Endothelial cell of umbilical vein (primary cell): ENCODE results near the gene EPB41L3. TPM values are rescaled to one million over a fixed set of nuclear protein-coding genes. Genes with fewer than 3 reads are reported as not detected.

Experiments used
- BruUV-seq: library from RNA; stranded (reverse); fragments of 400-500 nt; replicated peaks from 2 replicates; lab custom pipeline; 2021; lab: Mats Ljungman, UMichigan
- CTCF ChIA-PET: fragments of 300-600, 350-600 bp; sonication (Branson Sonifier 250); formaldehyde crosslinking; loops from one replicate; lab custom pipeline; 2021; ENCODE audit warnings: antibody characterized with exemption, inconsistent platforms; lab: Charles Lee
- POLR2A ChIA-PET: fragments of 300-600, 350-600 bp; sonication (Branson Sonifier 250); formaldehyde crosslinking; loops from one replicate; lab custom pipeline; 2021; ENCODE audit warnings: antibody characterized with exemption, inconsistent platforms; lab: Charles Lee
- DNase-seq: peaks from one replicate; pipeline ENCODE4 v3.0.0-alpha.2; 2011; ENCODE audit warnings: low read depth, low spot score
- FAIRE-seq: peaks from 2 replicates; lab custom pipeline; 2011; peaks lifted over from hg19 to GRCh38; lab: Jason Lieb, UNC
- H2AFZ ChIP-seq: 2 replicates; pipeline ENCODE4 v1.6.0; 2012; ENCODE audit warnings: low read depth, low read length, control low read depth, inconsistent platforms
- H3K27ac ChIP-seq: 2 replicates; pipeline ENCODE4 v1.5.1; 2011; ENCODE audit warnings: low read depth, mild to moderate bottlenecking, control low read depth, low read length, moderate library complexity; ENCODE audit not compliant: insufficient read depth
- H3K27me3 ChIP-seq, 2 experiments: 2 replicates each; pipeline versions ENCODE4 v1.6.0 to v1.6.1; 2011; ENCODE audit warnings: low read length in 2 of 2, mixed read lengths in 1 of 2; ENCODE audit not compliant: control insufficient read depth in 2 of 2, insufficient read depth in 2 of 2
- H3K36me3 ChIP-seq, 2 experiments: 2 replicates in 1 of 2; 3 replicates in 1 of 2; pipeline ENCODE4 v1.5.1; 2011; ENCODE audit warnings: low read length in 2 of 2, mild to moderate bottlenecking in 1 of 2, moderate library complexity in 1 of 2; ENCODE audit not compliant: control insufficient read depth in 2 of 2, insufficient read depth in 2 of 2; ENCODE audit errors: extremely low read depth in 1 of 2
- H3K4me1 ChIP-seq: 3 replicates; pipeline ENCODE4 v1.5.1; 2011; ENCODE audit warnings: mild to moderate bottlenecking, low read length; ENCODE audit not compliant: control insufficient read depth, insufficient read depth; ENCODE audit errors: extremely low read depth
- H3K4me2 ChIP-seq: 2 replicates; pipeline ENCODE4 v1.6.1; 2011; ENCODE audit warnings: low read length, control low read depth, mixed read lengths; ENCODE audit not compliant: insufficient read depth
- H3K4me3 ChIP-seq, 3 experiments: fragments of 200-600 bp in 1 of 3; sonication (generic), shearing (Covaris generic) in 1 of 3; replicated peaks in 1 of 3; 2 replicates each; pipeline ENCODE4 v1.5.1; 2011 to 2016; ENCODE audit warnings: control low read depth in 3 of 3, low read length in 3 of 3, mild to moderate bottlenecking in 2 of 3, inconsistent platforms in 1 of 3, low read depth in 1 of 3, moderate library complexity in 1 of 3; ENCODE audit not compliant: insufficient read depth in 1 of 3
- H3K79me2 ChIP-seq: 2 replicates; pipeline ENCODE4 v1.6.0; 2012; ENCODE audit warnings: low read length, inconsistent platforms; ENCODE audit not compliant: control insufficient read depth, insufficient read depth
- H3K9ac ChIP-seq: replicated peaks from 2 replicates; pipeline ENCODE3; 2011; ENCODE audit warnings: low read length, control low read depth; ENCODE audit not compliant: insufficient read depth; ENCODE audit errors: extremely low read depth
- H3K9me1 ChIP-seq: replicated peaks from 3 replicates; pipeline ENCODE4 v1.6.0; 2011; ENCODE audit warnings: mild to moderate bottlenecking, low read length; ENCODE audit not compliant: control insufficient read depth, insufficient read depth; ENCODE audit errors: extremely low read depth
- H3K9me3 ChIP-seq: replicated peaks from 2 replicates; pipeline ENCODE4 v1.5.1; 2012; ENCODE audit warnings: low read length, inconsistent platforms; ENCODE audit not compliant: control insufficient read depth, insufficient read depth
- H4K20me1 ChIP-seq: replicated peaks from 2 replicates; pipeline ENCODE3; 2011; ENCODE audit warnings: mild to moderate bottlenecking, low read length; ENCODE audit not compliant: control insufficient read depth, insufficient read depth; ENCODE audit errors: extremely low read depth
- EZH2 ChIP-seq: IDR thresholded peaks from 2 replicates; pipeline ENCODE4 v1.6.1; 2012; ENCODE audit warnings: borderline replicate concordance, low read depth, mild to moderate bottlenecking, moderate library complexity, low read length, inconsistent platforms; ENCODE audit not compliant: severe bottlenecking
- FOS ChIP-seq: IDR thresholded peaks from 2 replicates; pipeline ENCODE4 v1.6.1; 2011; ENCODE audit warnings: mild to moderate bottlenecking, low read length, moderate library complexity, borderline replicate concordance; ENCODE audit not compliant: insufficient read depth
- GATA2 ChIP-seq: IDR thresholded peaks from 2 replicates; pipeline ENCODE4 v1.7.0; 2011; ENCODE audit warnings: low read depth, mild to moderate bottlenecking, moderate library complexity, mixed read lengths, low read length; ENCODE audit not compliant: insufficient read length, insufficient read depth
- JUN ChIP-seq: IDR thresholded peaks from 2 replicates; pipeline ENCODE4 v1.6.1; 2011; ENCODE audit warnings: borderline replicate concordance, low read depth; ENCODE audit not compliant: insufficient read length, insufficient read depth
- MYC ChIP-seq: IDR thresholded peaks from one replicate; pipeline ENCODE4 v1.6.1; 2011; ENCODE audit warnings: mild to moderate bottlenecking, low read depth, low read length
- POLR2A ChIP-seq: IDR thresholded peaks from 2 replicates; pipeline ENCODE4 v1.6.1; 2012; ENCODE audit warnings: low read depth, mild to moderate bottlenecking, control low read depth, low read length
- POLR2AphosphoS5 ChIP-seq: IDR thresholded peaks from 2 replicates; pipeline ENCODE4 v1.6.1; 2012; ENCODE audit warnings: low read depth, mild to moderate bottlenecking, control low read depth, low read length, moderate library complexity; ENCODE audit not compliant: insufficient read depth
- dilution Hi-C: fragments of 300-500 bp; cut with MboI; formaldehyde crosslinking; loops from one replicate; pipeline ENCODE4 v1.15.0; 2019; ENCODE audit warnings: low sequenced_read_pairs; ENCODE audit not compliant: extremely low pct_ligation_motif_present
- intact Hi-C: fragments of 100-400 bp; cut with micrococcal nuclease; formaldehyde crosslinking; loops from one replicate; pipeline ENCODE4 v1.10.0; 2022
- polyA plus RNA-seq, 4 experiments: library from polyadenylated mRNA; depleted of rRNA in 3 of 4; stranded (reverse) in 3 of 4; unstranded in 1 of 4; fragments of >200 nt; gene quantifications; 2 replicates each; pipeline versions ENCODE4 v1.2.1 to v1.2.3, GENCODE V29; 2011 to 2012; ENCODE audit warnings: missing spikeins in 1 of 4
- total RNA-seq: library from RNA; stranded (reverse); gene quantifications from 2 replicates; pipeline ENCODE4 v1.2.3, GENCODE V29; 2021
- TF ChIP-seq, protein P1 (sequence below): IDR thresholded peaks from 2 replicates; pipeline ENCODE4 v1.6.1; 2011; ENCODE audit not compliant: insufficient read depth, insufficient read length
- TF ChIP-seq, protein P2 (sequence below), 2 donors: IDR thresholded peaks; 1 replicate in 1 of 2; 2 replicates in 1 of 2; pipeline ENCODE4 v1.5.1; 2011; ENCODE audit warnings: low read length in 2 of 2, mild to moderate bottlenecking in 2 of 2, moderate library complexity in 2 of 2, control low read depth in 1 of 2, inconsistent platforms in 1 of 2, low read depth in 1 of 2; ENCODE audit not compliant: insufficient read depth in 1 of 2; ENCODE audit errors: extremely low read depth in 1 of 2

The EPB41L3 gene
- total and polyA plus RNA-seq, 2 donors (not counting 3 experiments of a cell fraction or from before 2014, with no cell fraction given): 38.9 to 114 TPM

DNA sequence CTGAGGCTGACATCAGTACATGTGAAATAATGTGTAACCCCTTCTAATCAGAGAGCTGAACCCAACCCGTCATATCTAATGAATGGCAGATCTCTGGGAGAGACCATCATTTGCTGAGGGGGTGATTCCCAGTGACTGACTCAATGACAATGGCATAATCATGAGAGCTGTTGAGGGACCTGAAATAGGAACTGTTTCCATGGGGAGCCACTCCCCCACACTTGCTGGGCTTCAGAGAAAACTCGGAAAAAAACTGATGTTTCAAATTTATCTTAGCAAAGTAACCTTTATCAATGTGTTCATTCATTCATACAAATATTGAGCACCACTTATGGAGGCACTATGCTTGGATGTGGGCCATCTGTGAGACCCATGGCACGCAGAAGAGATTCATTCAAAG lies 154.9 kb downstream of the EPB41L3 start:
- no TSS peak for BruUV-seq

DNA sequence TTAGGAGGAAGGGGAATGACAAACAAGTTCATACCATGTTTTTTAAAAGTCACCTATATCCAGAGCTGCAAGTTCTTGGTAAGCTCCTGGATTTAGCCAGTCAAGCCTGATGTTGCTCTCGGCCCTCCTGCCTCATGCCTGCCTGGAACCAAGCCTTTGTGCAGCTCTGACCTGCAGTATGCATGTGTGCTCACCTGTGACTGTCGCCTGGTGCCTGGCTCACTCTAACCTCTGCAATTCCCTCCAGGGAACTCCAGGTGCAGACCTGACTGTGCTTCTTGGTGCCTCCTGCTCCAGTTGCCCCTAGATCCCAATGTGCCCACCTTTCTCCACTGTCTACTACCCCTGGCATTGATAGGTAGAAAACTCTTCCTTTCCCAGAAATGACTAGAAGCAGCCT lies 163.2 kb downstream of the EPB41L3 start:
- no TSS peak for BruUV-seq
- H3K9me1 ChIP-seq: no peaks in the 10 kb centered on the region
- no peak overlapping the region for H3K27ac ChIP-seq
- dilution Hi-C loops (no loop called here), intact Hi-C loops (no loop called here)
- no peak overlapping the region for H3K9ac ChIP-seq
- ChIA-PET CTCF (no interaction called here), POLR2A (no interaction called here)
- H3K79me2 ChIP-seq: no peaks in the 10 kb centered on the region
- no peak overlapping the region for H3K4me2 ChIP-seq
- H3K4me1 ChIP-seq: no peaks in the 10 kb centered on the region
- H4K20me1 ChIP-seq: no peaks in the 10 kb centered on the region
- no peak for DNase-seq
- no peak for FAIRE-seq
- no peaks in the 10 kb centered on the region for H3K36me3 ChIP-seq
- TF ChIP-seq FOS (no peak), GATA2 (no peak), JUN (no peak), POLR2A (no peak), MYC (no peak), POLR2AphosphoS5 (no peak), EZH2 (no peak)
- TF ChIP-seq, protein P1, sequence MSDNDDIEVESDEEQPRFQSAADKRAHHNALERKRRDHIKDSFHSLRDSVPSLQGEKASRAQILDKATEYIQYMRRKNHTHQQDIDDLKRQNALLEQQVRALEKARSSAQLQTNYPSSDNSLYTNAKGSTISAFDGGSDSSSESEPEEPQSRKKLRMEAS: no peak
- TF ChIP-seq, protein P2, sequence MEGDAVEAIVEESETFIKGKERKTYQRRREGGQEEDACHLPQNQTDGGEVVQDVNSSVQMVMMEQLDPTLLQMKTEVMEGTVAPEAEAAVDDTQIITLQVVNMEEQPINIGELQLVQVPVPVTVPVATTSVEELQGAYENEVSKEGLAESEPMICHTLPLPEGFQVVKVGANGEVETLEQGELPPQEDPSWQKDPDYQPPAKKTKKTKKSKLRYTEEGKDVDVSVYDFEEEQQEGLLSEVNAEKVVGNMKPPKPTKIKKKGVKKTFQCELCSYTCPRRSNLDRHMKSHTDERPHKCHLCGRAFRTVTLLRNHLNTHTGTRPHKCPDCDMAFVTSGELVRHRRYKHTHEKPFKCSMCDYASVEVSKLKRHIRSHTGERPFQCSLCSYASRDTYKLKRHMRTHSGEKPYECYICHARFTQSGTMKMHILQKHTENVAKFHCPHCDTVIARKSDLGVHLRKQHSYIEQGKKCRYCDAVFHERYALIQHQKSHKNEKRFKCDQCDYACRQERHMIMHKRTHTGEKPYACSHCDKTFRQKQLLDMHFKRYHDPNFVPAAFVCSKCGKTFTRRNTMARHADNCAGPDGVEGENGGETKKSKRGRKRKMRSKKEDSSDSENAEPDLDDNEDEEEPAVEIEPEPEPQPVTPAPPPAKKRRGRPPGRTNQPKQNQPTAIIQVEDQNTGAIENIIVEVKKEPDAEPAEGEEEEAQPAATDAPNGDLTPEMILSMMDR (IDR thresholded peaks at IDR 0.05; ENCODE audit: extremely low read depth in 1 of 2, insufficient read depth in 1 of 2, low read depth in 1 of 2, low read length in 2 of 2): no peak
- no peaks in the 10 kb centered on the region for H3K9me3 ChIP-seq
- no peak overlapping the region for H3K4me3 ChIP-seq
- no peak overlapping the region for H2AFZ ChIP-seq
- H3K27me3 ChIP-seq: no peaks in the 10 kb centered on the region

More for the DNA sequence above, 154.9 kb downstream of the EPB41L3 start:
- no peaks in the 10 kb centered on the region for H3K9me1 ChIP-seq
- no peaks in the 10 kb centered on the region for H3K79me2 ChIP-seq
- dilution Hi-C loops: no loop called here
- no peaks in the 10 kb centered on the region for H3K9me3 ChIP-seq
- ChIA-PET POLR2A (no interaction called here), CTCF (no interaction called here)
- TF ChIP-seq POLR2A (no peak), JUN (no peak), MYC (no peak), FOS (no peak)
- TF ChIP-seq, protein P2 (IDR thresholded peaks at IDR 0.05; ENCODE audit: extremely low read depth in 1 of 2, insufficient read depth in 1 of 2, low read depth in 1 of 2, low read length in 2 of 2): no peak
- intact Hi-C loops: no loop called here
- peaks cover 2% of the 10 kb centered on the region in 2 experiments for H3K36me3 ChIP-seq
- H3K27ac ChIP-seq: no peak overlapping the region
- no peaks in the 10 kb centered on the region for H4K20me1 ChIP-seq
- no peaks in the 10 kb centered on the region for H3K27me3 ChIP-seq
- FAIRE-seq (no peak), DNase-seq (no peak)
- H3K4me1 ChIP-seq: no peaks in the 10 kb centered on the region
- no peak overlapping the region for H2AFZ ChIP-seq
- no peak overlapping the region for H3K4me3 ChIP-seq
- no peak overlapping the region for H3K4me2 ChIP-seq
- H3K9ac ChIP-seq: no peak overlapping the region
